Measurements from ENCODE around the gene PIK3R5.
"Not testable (repeated sequence)": the region's sequence is repeated elsewhere in the genome, so short reads cannot be mapped to it uniquely, and the experiment has no call there.

The PIK3R5 gene, protein sequence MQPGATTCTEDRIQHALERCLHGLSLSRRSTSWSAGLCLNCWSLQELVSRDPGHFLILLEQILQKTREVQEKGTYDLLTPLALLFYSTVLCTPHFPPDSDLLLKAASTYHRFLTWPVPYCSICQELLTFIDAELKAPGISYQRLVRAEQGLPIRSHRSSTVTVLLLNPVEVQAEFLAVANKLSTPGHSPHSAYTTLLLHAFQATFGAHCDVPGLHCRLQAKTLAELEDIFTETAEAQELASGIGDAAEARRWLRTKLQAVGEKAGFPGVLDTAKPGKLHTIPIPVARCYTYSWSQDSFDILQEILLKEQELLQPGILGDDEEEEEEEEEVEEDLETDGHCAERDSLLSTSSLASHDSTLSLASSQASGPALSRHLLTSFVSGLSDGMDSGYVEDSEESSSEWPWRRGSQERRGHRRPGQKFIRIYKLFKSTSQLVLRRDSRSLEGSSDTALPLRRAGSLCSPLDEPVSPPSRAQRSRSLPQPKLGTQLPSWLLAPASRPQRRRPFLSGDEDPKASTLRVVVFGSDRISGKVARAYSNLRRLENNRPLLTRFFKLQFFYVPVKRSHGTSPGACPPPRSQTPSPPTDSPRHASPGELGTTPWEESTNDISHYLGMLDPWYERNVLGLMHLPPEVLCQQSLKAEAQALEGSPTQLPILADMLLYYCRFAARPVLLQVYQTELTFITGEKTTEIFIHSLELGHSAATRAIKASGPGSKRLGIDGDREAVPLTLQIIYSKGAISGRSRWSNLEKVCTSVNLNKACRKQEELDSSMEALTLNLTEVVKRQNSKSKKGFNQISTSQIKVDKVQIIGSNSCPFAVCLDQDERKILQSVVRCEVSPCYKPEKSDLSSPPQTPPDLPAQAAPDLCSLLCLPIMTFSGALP
- 199 to 249 (median 239) reads per million in 4 donors for total RNA-seq

DNA sequence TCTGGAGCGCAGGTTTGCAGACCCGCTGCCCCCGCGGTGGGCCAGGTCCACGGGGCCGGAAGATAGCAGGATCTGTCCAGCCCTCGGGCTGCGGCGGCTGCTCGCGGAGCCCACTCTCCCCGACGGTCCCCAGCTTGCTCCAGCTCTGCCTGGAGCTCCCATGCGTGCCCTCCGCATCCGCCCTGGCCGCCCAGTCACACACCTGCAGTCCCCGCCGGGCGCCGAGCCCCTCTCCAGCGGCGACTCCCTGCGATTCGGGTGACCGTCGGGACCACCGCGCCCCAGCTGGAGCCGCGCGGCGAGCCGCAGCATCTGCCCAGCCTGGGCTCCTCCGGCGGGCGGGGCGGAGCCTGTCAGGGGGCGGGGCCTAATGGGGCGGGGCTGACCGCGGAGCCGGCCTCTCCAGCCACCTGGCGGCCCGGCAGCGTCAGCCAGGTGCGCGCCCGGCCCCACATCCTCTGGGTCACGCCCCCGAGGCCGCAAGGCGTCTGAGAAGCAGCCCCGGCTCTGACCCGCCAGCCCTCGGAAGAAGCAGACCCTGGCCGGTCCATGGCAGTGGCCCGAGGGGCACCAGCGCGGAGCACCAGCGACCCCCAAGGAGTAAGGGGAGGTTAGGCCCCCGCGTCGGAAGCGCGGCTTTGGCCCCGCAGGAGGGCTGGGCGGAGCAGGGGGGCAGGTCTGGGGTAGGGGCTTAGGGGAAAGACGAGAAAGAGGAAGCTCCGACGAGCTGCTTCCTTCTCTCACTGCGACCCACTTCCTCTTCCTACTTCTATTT lies at the start of gene PIK3R5:
TSS of gene PIK3R5 (minus strand) at position 314 of the 775 bp plus-strand sequence. CDS start 54,213 bp downstream, outside the sequence.
- peak; percentile 76 to 83 (median 78) for DNase-seq

DNA sequence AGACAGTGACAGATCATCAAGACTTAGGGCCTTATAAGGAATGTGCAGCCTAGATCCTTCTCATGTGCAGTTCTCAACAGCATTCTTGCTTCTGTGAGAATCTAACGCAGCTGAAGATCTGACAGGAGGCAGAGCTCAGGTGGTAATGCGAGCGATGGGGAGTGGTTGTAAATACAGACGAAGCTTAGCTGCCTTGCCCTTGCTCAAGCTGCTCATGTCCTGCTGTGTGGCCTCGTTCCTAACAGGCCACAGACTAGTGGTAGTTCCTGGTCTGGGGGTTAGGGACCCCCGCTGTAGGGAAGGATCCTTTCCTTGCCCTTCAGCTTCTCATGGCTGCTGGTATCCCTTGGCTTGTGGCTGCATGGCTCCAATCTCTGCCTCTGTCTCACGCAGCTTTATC lies 45.5 kb upstream of the PIK3R5 start:
- no peak for DNase-seq

DNA sequence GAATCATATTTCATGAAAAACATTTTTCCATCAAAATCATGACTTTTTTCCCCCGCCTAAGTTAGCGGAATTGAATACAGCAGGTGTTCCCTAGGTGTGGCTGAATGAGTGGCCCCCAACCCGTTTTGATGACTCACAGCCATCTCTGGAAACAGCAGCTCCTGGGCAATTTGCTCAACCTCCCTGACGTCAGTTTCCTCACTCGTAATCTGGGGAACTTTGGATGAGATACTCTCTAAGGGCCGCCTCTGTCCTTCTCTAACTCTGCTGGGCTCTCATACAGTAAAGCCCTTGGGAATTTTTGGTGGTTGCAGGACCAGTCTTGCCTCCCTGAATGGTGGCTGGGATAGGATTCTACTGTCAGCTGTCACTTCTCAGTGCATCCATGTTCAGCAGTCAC lies 44.2 kb upstream of the PIK3R5 start:
- no peak for DNase-seq

DNA sequence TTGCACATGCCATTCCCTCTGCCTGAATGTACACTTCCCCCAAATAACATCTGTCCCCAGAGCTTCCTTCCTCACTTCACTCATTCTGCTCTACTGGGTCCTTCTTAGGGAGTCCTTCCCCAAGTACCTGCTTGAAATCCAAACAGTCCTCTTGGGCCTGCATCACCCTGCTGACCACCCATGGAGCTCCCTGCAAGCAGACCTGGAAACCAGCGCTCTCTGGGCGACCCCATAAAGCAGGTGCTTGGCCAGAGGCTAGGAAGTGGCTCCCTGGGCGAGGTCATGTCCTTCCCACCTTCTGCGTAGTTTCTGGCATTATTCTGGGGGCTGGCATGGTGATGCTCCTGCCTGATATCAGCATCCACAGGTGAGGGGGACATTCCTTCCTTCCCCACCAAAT lies 43.6 kb upstream of the PIK3R5 start:
- DNase-seq, result no peak

DNA sequence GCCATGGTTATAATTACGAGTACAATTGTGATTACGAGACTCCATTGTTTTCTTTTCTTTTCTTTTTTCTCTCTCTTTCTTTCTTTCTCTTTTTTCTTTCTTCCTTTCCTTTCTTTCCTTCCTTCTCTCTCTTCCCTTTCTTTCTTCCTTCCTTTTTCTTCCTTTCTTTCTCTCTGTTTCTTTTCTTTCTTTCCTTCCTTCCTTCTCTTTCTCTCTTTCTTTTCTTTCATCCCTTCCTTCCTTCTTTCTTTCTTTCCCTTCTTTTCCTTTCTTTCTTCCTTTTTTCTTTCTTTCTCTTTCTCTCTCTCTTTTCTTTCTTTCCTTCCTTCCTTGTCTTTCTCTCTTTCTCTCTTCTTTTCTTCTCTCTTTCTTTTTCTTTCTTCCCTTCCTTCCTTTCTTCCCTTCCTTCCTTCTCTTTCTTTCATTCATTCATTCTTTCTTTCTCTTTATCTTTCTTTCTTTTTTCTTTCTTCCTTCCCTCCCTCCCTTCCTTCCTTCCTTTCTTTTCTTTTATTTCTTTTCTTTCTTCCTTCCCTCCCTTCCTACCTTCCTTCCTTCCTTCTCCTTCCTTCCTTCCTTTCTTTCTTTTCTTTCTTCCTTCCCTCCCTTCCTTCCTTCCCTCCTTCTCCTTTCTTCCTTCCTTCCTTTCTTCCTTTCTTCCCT lies 41.7 kb upstream of the PIK3R5 start:
- no peak for DNase-seq

DNA sequence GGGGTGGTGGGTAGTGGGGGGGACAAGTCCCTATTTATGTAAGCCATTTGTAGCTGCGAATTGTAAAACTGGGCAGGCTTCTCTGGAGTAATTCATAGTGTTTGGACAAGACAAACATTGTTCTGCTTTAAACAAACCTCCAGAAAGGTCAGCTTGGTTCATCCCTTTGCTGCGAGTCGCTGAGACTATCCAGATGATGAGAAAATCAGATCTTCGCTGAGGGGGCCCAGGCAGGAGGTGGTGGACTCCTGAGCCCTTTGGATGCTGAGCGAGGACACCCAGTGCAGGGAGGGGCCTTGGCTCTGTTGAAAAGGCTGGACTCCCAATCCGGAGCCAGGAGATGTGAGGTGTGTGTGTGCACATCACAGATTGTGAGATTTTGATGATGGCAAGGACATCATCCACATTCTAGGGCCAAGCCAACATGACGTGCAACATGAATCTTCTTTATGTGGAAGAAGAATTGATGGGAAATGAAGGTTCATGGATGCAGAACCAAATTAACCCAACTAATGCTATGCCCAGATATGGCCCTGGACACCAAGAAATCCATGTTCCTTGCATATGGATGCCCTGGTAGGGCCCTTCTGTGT lies 40.8 kb upstream of the PIK3R5 start:
- no peak for DNase-seq

DNA sequence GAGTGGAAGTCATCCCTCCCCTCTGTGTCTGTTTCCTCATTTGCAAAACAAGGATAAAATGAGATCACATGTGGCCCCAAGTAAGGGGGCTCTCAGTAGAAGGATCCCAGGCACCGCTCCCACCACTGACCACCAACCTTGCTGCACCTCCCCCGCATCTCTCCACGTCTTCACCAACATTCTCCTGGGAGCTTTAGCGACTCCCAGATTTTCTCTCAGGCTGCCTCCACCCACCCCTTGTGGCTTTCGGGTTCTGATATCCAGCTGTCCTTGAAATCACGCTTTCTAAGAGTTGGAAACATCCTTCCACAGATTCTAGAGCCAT lies 39.4 kb upstream of the PIK3R5 start:
- DNase-seq, result no peak

DNA sequence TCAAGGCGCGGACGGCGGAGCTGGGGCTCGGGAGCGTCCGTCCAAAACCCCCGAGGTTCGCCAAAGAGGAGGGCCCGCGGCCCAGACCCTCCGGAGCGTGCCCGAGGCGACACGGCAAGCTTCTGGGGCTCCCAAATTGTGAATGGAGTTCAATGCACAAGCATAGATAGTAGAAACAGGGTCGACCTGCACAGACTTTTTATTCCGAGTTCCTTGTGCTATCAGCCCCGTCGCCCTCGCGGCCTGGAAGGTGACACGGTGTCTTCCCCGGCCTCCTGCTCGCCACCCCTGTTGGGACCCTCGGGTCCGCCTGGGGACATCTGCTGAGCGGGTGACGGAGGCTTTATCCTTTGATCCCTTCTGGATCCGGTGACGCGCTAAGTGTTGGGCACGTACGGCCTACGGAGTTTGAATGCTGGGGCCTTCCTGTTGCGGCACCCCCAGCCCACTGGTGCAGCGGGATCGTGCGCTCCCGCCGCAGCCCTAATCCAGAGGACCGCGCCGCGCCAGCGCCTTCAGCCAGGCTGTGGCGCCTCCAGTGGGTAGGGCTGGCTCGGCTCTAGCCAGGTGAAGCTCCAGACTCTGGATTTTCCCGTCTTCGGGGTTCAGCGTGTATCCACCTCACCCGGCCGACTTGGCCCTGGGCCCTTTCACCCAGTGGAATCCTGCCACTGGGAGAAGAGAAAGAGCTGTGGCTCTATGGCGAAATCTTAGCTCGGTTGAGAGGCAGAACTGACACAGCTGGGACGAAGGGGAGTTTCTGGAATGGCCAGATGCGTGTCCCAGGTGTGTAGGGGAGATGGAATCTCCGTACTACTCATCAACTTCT lies 38.8 kb upstream of the PIK3R5 start:
- DNase-seq, result no peak

DNA sequence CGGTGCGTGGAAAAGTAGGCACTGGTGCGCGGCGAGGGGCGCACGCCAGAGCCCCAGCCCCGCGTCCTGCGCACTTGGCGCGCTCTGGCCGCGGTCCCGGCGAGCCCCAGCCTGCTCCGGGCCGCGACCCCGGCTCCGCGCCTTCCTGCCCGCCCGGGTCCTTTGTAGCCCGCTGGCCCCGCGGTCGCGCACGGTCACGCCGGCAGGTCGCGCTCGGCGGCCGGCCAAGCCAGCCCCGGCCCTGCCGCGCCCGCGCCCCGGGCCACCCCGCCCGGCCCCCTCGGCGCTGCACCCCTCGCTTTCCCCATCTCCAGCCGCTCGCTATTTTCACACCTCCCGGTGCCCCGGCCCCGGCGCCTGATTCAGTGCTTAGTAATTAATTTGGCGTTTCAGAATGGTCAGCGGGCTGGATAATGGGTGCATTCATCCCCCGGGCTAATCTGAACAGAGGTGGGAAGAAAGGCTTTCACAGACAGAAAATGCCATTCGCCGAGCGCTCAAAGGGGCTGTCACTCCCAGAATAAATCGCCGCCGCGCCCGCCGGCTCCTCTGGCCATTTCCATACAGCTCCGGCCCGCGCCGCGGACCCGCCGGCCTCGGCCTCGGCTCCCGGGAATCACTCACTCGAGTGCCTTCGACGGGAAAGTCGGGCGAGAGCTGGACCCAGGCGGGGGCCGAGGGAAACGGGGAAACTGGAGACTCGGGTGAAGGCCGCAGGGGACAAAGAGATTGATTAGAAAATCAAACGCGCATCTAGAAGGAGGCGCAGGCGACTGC lies 38.0 kb upstream of the PIK3R5 start:
- DNase-seq, result no peak

DNA sequence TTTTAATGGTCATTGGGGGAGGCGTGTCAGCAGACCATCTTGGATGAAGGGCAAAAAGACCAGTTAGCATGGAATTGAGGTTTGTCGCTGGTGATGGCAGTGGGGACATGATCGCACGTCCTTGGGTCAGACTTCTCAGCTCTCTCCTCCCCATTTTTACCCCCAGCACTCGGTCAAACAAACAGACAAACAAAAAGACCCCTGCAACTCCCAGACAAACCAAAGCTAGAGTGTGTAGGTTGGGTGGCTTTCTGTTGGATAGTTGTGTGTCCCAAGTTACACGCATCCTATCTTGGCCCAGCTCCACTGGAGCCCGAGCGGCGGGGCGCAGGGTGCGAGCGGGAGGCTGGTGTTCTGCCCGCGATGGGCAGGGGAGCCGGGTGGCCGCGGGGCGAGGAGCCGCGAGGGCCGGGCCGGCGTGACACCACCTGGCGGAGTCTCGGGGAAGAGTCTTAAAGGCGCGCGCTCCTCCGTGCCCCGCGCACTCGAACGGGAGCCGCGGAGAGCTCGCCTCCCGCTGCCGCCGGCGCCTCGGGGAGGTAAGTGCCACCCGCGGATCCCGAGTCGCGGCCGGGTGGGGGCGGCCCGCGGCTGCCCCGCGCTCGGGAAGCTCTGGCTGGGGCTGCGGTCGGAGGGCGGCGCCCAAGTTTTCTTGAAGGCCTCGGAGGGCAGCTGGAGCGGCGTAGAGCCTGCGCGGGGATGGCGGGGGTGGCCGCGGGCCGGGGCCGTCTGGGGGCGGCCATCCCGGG lies 37.3 kb upstream of the PIK3R5 start:
- DNase-seq, result no peak

DNA sequence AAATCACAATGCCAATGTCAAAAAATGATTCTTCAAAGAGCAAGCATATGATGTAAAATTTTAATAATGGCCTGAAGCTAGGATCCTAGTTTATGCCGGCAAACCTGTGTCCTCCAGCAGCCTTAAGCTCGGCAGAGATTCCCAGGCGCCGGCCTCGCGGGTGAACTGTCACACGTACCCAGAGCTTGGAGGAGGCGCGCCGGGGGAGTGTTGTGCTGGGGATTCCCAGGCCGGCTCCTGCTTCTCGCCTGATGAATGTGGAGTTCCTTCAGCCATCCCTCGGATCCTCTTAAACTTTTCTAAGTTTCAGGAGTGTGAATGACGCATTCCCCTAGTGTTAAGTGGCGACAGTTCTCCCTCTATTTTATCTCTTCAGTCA lies 36.7 kb upstream of the PIK3R5 start:
- DNase-seq, result no peak

DNA sequence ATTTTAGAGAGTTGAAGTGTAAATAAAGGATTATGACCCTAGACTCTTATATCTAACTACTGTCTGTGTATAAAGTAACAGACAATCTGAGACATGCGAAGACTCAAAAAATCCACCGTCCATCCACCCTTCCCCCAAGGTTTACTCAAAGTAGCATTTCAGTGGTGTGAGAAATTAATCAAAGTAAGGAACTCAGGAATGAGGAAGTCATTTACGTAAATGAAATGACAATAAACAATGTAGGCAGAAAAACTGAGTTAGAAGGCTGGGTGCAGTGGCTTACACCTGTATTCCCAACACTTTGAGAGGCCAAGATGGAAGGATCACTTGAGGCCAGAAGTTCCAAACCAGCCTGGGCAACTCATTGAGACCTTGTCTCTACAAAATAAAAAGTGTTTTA lies 36.1 kb upstream of the PIK3R5 start:
- no peak for DNase-seq

DNA sequence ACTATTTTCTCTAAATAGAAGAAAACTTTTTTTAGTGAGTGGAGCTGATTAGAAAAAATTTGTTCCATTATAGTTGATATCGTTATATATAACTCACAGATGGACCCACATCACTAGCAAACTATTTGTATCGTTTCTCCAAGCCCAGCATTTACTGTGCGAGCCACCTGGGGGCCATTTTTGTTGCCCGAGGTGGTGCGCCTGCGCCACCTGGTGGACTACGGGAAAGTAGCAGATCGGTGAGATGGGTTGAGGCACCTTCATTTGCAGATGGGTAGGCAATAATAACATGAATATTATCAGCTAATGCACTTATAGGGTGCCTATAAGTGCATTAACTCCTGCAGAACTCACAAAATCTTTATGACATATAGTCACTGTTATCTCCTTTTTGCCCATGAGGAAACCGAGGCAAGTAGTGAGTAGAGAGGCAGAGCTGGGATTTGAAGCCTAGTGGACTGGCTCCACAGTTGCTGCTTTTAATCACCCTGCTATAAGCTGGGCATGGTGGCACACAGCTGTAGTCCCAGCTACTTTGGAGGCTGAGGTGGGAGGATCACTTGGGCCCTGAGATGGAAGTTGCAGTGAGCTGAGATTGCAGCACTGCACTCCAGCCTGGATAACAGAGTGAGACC lies 32.6 kb upstream of the PIK3R5 start:
- DNase-seq, result peak; percentile 60 to 73 (median 67)

DNA sequence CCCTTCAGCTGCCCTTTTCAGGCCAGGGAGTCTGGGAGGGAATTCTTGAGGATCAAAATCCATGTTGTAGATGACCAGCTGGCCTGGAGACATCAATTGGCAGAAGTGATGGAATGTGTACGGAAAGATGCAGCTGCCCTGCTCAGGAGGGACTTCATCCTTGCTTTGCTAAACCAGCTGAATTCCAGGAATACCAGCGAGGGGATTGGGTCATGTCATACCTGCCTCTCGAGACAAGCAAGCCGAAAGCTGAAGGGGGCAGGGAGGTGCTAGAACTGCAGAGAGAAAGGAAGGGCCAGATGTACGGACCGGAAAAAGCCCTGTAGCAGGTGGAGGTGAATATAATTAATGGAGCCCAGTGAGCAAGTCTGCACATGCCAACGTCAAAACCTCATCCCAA lies 30.2 kb upstream of the PIK3R5 start:
- no peak for DNase-seq

DNA sequence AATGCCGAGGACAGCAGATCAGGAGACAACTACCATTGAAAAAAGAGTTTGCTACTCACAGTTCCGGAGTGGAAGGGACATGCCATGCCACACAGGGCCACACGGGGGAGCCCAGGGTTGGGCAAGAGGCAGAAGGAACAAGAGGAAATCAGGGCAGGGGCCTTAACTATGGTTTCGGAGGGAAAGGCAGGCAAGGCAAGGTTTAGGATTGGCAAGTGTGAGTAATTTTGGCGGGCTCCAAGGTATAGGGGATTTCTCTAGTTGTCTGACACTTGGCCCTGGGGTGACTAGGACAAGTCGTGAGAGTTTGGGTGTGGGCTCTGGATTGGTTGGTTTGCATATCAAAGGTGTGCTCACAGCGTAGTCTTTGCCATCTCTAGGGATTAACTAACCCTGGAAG lies 28.8 kb upstream of the PIK3R5 start:
- peak in 3 of 5 donors; percentile 26 to 35 (median 33) for DNase-seq

DNA sequence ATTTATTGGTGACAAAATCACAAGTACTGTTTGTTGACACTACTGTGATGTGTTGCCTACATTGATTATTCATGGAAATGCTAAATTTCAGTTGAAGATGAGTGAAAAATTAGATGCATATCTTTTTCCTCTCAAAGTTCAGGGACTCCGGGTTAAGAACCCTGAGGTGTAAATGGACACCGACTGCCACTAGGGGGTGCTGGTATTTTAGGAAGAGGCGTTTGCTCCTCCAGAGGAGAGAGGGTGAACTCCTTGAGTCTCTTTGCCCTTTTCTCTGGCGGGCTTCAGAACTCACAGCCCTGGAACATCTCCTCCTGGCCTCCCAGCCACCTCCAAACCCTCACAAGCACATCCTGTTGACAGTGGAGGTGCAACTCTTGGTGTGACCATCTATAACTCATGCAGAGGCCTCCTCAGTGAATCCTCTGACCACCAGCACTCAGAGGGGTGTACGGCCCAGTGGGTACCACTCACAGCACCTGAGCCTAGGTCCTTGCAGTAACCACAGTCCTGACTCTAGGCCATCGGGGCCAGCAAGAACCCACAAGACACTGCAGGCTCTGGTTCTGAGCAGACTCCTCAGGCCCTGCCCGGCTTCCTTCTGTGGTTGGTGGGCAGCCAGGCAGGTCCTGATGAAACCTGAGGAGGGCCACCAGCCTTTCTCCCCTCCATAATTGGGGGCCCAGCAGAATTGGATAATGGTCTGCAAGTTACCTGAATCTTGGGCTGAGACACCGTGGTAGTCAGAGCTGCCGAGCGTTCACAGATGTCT lies 26.2 kb upstream of the PIK3R5 start:
- DNase-seq, result peak; percentile 16 to 61 (median 41)

DNA sequence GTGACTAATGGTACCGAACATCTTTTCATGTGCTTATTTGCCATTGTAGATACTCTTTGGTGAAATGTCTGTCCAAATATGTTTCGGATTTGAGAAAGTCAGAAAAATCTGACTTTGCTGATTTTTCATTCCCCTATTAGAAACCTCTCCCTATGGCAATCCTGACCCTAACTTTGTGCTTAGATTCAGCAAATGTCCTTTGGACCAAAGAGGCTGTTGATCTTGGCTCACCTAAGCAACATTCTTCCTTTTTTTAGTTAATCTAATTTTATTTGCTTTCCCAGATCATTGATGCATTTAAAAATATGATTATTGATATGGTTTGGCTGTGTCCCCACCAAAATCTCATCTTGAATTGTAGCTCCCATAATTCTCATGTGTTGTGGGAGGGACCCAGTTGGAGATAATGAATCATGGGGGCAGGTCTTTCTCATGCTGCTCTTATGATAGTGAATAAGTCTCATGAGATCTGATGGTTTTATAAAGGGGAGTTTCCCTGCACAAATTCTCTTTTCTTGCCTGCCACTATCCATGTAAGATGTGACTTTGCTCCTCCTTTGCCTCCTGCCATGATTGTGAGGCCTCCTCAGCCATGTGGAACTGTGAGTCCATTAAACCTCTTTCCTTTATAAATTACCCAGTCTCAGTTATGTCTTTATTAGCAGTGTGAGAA lies 22.9 kb upstream of the PIK3R5 start:
- not testable (repeated sequence) for DNase-seq

DNA sequence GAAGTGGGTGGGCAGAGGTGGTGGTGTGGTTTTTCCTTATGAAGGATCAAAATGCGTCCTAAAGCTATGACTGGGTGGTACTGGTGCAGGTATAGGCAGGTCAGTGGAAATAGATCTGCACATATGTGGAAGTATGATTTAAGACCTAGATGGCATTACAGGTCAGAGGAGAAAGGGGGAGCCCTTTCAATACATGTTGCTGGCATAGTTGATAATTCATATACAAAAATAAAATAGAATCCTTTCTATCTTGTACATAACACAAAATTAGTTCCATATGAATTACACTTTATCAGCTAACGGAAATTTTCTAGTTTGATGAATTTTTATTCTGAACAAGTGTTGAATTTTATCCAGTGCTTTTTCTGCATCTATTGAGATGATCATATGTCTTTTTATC lies 20.8 kb upstream of the PIK3R5 start:
- no peak for DNase-seq
